IMR-90 (cell line): ENCODE measurements around the gene CAMK2B. TPM values are rescaled to one million over a fixed set of nuclear protein-coding genes. Genes with fewer than 3 reads are reported as not detected.

ENCODE experiments used
- ATAC-seq: fragments of 200-7000 bp; cut with Tn5 transposase; 2 replicates; pipeline ENCODE4 v1.9.1; 2020; ENCODE audit warnings: low read depth, mild to moderate bottlenecking, moderate library complexity
- BruUV-seq: library from RNA; stranded (reverse); fragments of 400-500 nt; replicated peaks from 2 replicates; lab custom pipeline; 2021; lab: Mats Ljungman, UMichigan
- CTCF ChIA-PET: fragments of 300-600 bp; formaldehyde crosslinking; extraction: SDS; loops from one replicate; lab custom pipeline; 2021; ENCODE audit warnings: antibody characterized with exemption; lab: Yijun Ruan, JAX
- POLR2A ChIA-PET: fragments of 300-600 bp; sonication (Branson Sonifier 250); formaldehyde crosslinking; loops from one replicate; lab custom pipeline; 2022; ENCODE audit warnings: antibody characterized with exemption; ENCODE audit not compliant: unreplicated experiment; lab: Charles Lee
- DNase-seq: peaks from one replicate; pipeline ENCODE4 v3.0.0; 2013
- H2AFZ ChIP-seq: replicated peaks from 2 replicates; pipeline ENCODE3; 2013; ENCODE audit warnings: low read length, mild to moderate bottlenecking; ENCODE audit not compliant: poor library complexity
- H2AK5ac ChIP-seq: 2 replicates; pipeline ENCODE4 v1.6.1; 2013; ENCODE audit warnings: low read depth, low read length, inconsistent platforms
- H2AK9ac ChIP-seq: replicated peaks from 2 replicates; pipeline ENCODE3; 2013; ENCODE audit warnings: mild to moderate bottlenecking, low read depth, low read length, moderate library complexity; ENCODE audit not compliant: poor library complexity
- H2BK120ac ChIP-seq: 2 replicates; pipeline ENCODE4 v1.6.1; 2013; ENCODE audit warnings: low read depth, low read length, inconsistent platforms
- H2BK15ac ChIP-seq: 3 replicates; pipeline ENCODE4 v1.6.1; 2013; ENCODE audit warnings: low read depth, low read length, inconsistent platforms
- H2BK20ac ChIP-seq: 2 replicates; pipeline ENCODE4 v1.6.1; 2013; ENCODE audit warnings: low read depth, mild to moderate bottlenecking, inconsistent platforms, low read length, moderate library complexity
- H2BK5ac ChIP-seq: 2 replicates; pipeline ENCODE4 v1.6.1; 2013; ENCODE audit warnings: mild to moderate bottlenecking, low read depth, low read length, inconsistent platforms; ENCODE audit not compliant: poor library complexity, severe bottlenecking
- H3K14ac ChIP-seq: replicated peaks from 2 replicates; pipeline ENCODE4 v1.6.1; 2013; ENCODE audit warnings: low read depth, low read length, inconsistent platforms
- H3K18ac ChIP-seq: 2 replicates; pipeline ENCODE4 v1.6.1; 2013; ENCODE audit warnings: low read depth, low read length, control low read depth
- H3K23ac ChIP-seq: 2 replicates; pipeline ENCODE4 v1.6.1; 2013; ENCODE audit warnings: low read depth, low read length, inconsistent platforms
- H3K27ac ChIP-seq: 2 replicates; pipeline ENCODE4 v1.5.1; 2013; ENCODE audit warnings: mild to moderate bottlenecking, control low read depth, low read length; ENCODE audit not compliant: insufficient read depth
- H3K27me3 ChIP-seq: 2 replicates; pipeline ENCODE4 v1.6.1; 2013; ENCODE audit warnings: low read length; ENCODE audit not compliant: control insufficient read depth, insufficient read depth
- H3K36me3 ChIP-seq: 2 replicates; pipeline ENCODE4 v1.6.1; 2013; ENCODE audit warnings: low read length, mixed read lengths; ENCODE audit not compliant: control insufficient read depth, insufficient read depth
- H3K4ac ChIP-seq: 2 replicates; pipeline ENCODE4 v1.6.1; 2013; ENCODE audit warnings: low read depth, low read length, inconsistent platforms
- H3K4me1 ChIP-seq: 2 replicates; pipeline ENCODE4 v1.6.1; 2013; ENCODE audit warnings: low read length, mixed read lengths; ENCODE audit not compliant: control insufficient read depth, insufficient read depth
- H3K4me2 ChIP-seq: 2 replicates; pipeline ENCODE4 v1.6.1; 2013; ENCODE audit warnings: low read depth, mild to moderate bottlenecking, control low read depth, low read length, moderate library complexity
- H3K4me3 ChIP-seq: 2 replicates; pipeline ENCODE4 v1.5.1; 2013; ENCODE audit warnings: low read depth, mild to moderate bottlenecking, control low read depth, low read length, moderate library complexity; ENCODE audit not compliant: insufficient read depth
- H3K56ac ChIP-seq: 2 replicates; pipeline ENCODE4 v1.6.1; 2013; ENCODE audit warnings: low read length, inconsistent platforms; ENCODE audit not compliant: insufficient read depth; ENCODE audit errors: extremely low read depth
- H3K79me1 ChIP-seq, 2 experiments: 2 replicates each; pipeline ENCODE4 v1.6.1; 2013; ENCODE audit warnings: low read length in 2 of 2, inconsistent platforms in 1 of 2, low read depth in 1 of 2
- H3K9ac ChIP-seq: 2 replicates; pipeline ENCODE4 v1.6.1; 2013; ENCODE audit warnings: low read depth, low read length, control low read depth
- H3K9me1 ChIP-seq: 2 replicates; pipeline ENCODE4 v1.6.1; 2013; ENCODE audit warnings: low read length, inconsistent platforms; ENCODE audit not compliant: insufficient read depth
- H3K9me3 ChIP-seq: 2 replicates; pipeline ENCODE4 v1.6.1; 2013; ENCODE audit warnings: low read length; ENCODE audit not compliant: control insufficient read depth, insufficient read depth
- H4K20me1 ChIP-seq: 2 replicates; pipeline ENCODE4 v1.6.1; 2013; ENCODE audit warnings: low read length, inconsistent platforms; ENCODE audit not compliant: insufficient read depth
- H4K5ac ChIP-seq: 2 replicates; pipeline ENCODE4 v1.6.1; 2013; ENCODE audit warnings: mild to moderate bottlenecking, low read depth, low read length, control low read depth
- H4K8ac ChIP-seq, 2 experiments: 2 replicates each; pipeline ENCODE4 v1.6.1; 2013; ENCODE audit warnings: low read depth in 2 of 2, low read length in 2 of 2, control low read depth in 1 of 2, inconsistent platforms in 1 of 2
- H4K91ac ChIP-seq: 2 replicates; pipeline ENCODE4 v1.6.1; 2013; ENCODE audit warnings: low read depth, low read length, inconsistent platforms; ENCODE audit not compliant: insufficient read depth
- BHLHE40 ChIP-seq: fragments of 150-350 bp; IDR thresholded peaks from 2 replicates; pipeline ENCODE4 v1.6.1; 2016; ENCODE audit warnings: mild to moderate bottlenecking, low read depth, low read length
- CEBPB ChIP-seq: IDR thresholded peaks from 2 replicates; pipeline ENCODE4 v1.6.1; 2012; ENCODE audit warnings: low read depth, low read length, improper control_type of control experiment
- CHD1 ChIP-seq: IDR thresholded peaks from 2 replicates; pipeline ENCODE4 v1.6.1; 2012; ENCODE audit warnings: low read depth, low read length, improper control_type of control experiment
- CTCF ChIP-seq: conservative IDR thresholded peaks from 2 replicates; pipeline ENCODE4 v1.5.1; 2012; ENCODE audit warnings: mild to moderate bottlenecking, low read depth, low read length, improper control_type of control experiment
- FOS ChIP-seq: fragments of 150-350 bp; IDR thresholded peaks from 2 replicates; pipeline ENCODE4 v1.6.1; 2016; ENCODE audit warnings: low read depth, low read length
- MAFK ChIP-seq: IDR thresholded peaks from 2 replicates; pipeline ENCODE4 v1.6.1; 2012; ENCODE audit warnings: low read depth, low read length, improper control_type of control experiment
- MAZ ChIP-seq: IDR thresholded peaks from 2 replicates; pipeline ENCODE4 v1.6.1; 2012; ENCODE audit warnings: low read depth, mild to moderate bottlenecking, low read length, improper control_type of control experiment, moderate library complexity, borderline replicate concordance
- MXI1 ChIP-seq: IDR thresholded peaks from 2 replicates; pipeline ENCODE4 v1.6.1; 2012; ENCODE audit warnings: low read depth, mild to moderate bottlenecking, low read length, moderate library complexity, borderline replicate concordance
- NFE2L2 ChIP-seq: fragments of 150-350 bp; IDR thresholded peaks from 2 replicates; pipeline ENCODE4 v1.6.1; 2016; ENCODE audit warnings: low read depth, mild to moderate bottlenecking, low read length
- POLR2A ChIP-seq: IDR thresholded peaks from 2 replicates; pipeline ENCODE4 v1.6.1; 2012; ENCODE audit warnings: mild to moderate bottlenecking, low read depth, low read length
- RAD21 ChIP-seq: IDR thresholded peaks from 2 replicates; pipeline ENCODE4 v1.6.1; 2012; ENCODE audit warnings: low read length, improper control_type of control experiment
- RCOR1 ChIP-seq: IDR thresholded peaks from 2 replicates; pipeline ENCODE4 v1.6.1; 2012; ENCODE audit warnings: mild to moderate bottlenecking, low read length, improper control_type of control experiment; ENCODE audit not compliant: insufficient replicate concordance
- RFX5 ChIP-seq: IDR thresholded peaks from 2 replicates; pipeline ENCODE4 v1.8.0; 2012; ENCODE audit warnings: low read depth, mild to moderate bottlenecking, low read length, moderate library complexity
- USF2 ChIP-seq: fragments of 150-350 bp; IDR thresholded peaks from 2 replicates; pipeline ENCODE4 v1.6.1; 2017; ENCODE audit warnings: mild to moderate bottlenecking, antibody characterized with exemption, low read length, low read depth
- WGBS, 2 experiments: methylation state at CpG; one replicate each; pipeline versions ENCODE4 v1.1.5 to v1.1.7; 2013; ENCODE audit warnings: missing lambda C conversion rate in 2 of 2; ENCODE audit not compliant: insufficient read length in 1 of 2; ENCODE audit errors: extremely low coverage in 2 of 2; 5-methylcytosine and 5-hydroxymethylcytosine counted together
- dilution Hi-C: fragments of 300-500 bp; cut with HindIII; formaldehyde crosslinking; loops from one replicate; pipeline ENCODE4 v1.14.3; 2018; ENCODE audit warnings: low sequenced_read_pairs; ENCODE audit not compliant: unreplicated experiment
- in situ Hi-C: fragments of 300-500 bp; cut with MboI; formaldehyde crosslinking; loops from 3 replicates; pipeline ENCODE4 v1.14.3; 2019; ENCODE audit warnings: low sequenced_read_pairs, inconsistent platforms, mixed read lengths
- intact Hi-C: fragments of 100-400 bp; cut with micrococcal nuclease; formaldehyde crosslinking; loops from 2 replicates; pipeline ENCODE4 v1.10.0; 2022
- polyA plus RNA-seq, 3 experiments: library from polyadenylated mRNA; depleted of rRNA; stranded (reverse); fragments of >200 nt; gene quantifications; 2 replicates each; pipeline ENCODE4 v1.2.3, GENCODE V29; 2012; ENCODE audit warnings: low replicate concordance in 1 of 3
- total RNA-seq: library from RNA; depleted of rRNA; stranded (reverse); fragments of >200 nt; gene quantifications from 2 replicates; pipeline ENCODE4 v1.2.3, GENCODE V29; 2012
- TF ChIP-seq, protein P1 (sequence below): fragments of 150-350 bp; IDR thresholded peaks from 2 replicates; pipeline ENCODE4 v1.6.1; 2016; ENCODE audit warnings: low read depth, mild to moderate bottlenecking, low read length, moderate library complexity, borderline replicate concordance

The CAMK2B gene
- total and polyA plus RNA-seq, 2 of the 4 experiments (the other 2 are of a cell fraction) = 0.18 to 0.36 TPM

- ATAC-seq (no peak), DNase-seq (no peak)
- Histone ChIP-seq H3K4me1 (no peaks in the 10 kb centered on the region; the same call in 1 of the 2 replicates), H4K8ac (no peak overlapping the region), H3K23ac (no peak overlapping the region), H2BK120ac (no peak overlapping the region), H3K27ac (no peak overlapping the region), H3K4me3 (no peak overlapping the region), H3K9me3 (no peaks in the 10 kb centered on the region), H3K18ac (no peak overlapping the region), H3K4ac (no peak overlapping the region), H3K9ac (no peak overlapping the region), H4K91ac (no peak overlapping the region), H3K27me3 (peaks cover 15% of the 10 kb centered on the region), H4K20me1 (no peaks in the 10 kb centered on the region), H3K9me1 (no peaks in the 10 kb centered on the region), H2AK5ac (no peak overlapping the region), H2BK20ac (no peak overlapping the region), H2BK5ac (no peak overlapping the region), H2AK9ac (no peak overlapping the region), H3K36me3 (no peaks in the 10 kb centered on the region), H2BK15ac (no peak overlapping the region), H3K79me1 (no peaks in the 10 kb centered on the region; a peak in 1 of 4 replicates), H4K5ac (no peak overlapping the region), H2AFZ (no peak overlapping the region), H3K56ac (no peak overlapping the region), H3K14ac (no peak overlapping the region), H3K4me2 (no peak overlapping the region)
- ChIA-PET CTCF (no interaction called here), POLR2A (no interaction called here)
- in situ Hi-C loops (loop anchor here (10.0 kb wide), 1 partner anchor 65 kb away; the partner anchor contains the start of gene POLD2), dilution Hi-C loops (no loop called here), intact Hi-C loops (no loop called here)
- BruUV-seq = no TSS peak
- 93% methylated on average over 3 of the region's 14 CpGs; no CpG with 5 or more reads in 1 of the 2 experiments for WGBS, 2 experiments
- no peak for TF ChIP-seq RAD21
- no peak for TF ChIP-seq MAFK
- TF ChIP-seq MAZ = no peak
- TF ChIP-seq CTCF = no peak
- no peak for TF ChIP-seq FOS
- no peak for TF ChIP-seq BHLHE40
- TF ChIP-seq USF2 = no peak
- no peak for TF ChIP-seq POLR2A
- no peak for TF ChIP-seq CHD1
- TF ChIP-seq RFX5 = no peak
- TF ChIP-seq, protein P1, sequence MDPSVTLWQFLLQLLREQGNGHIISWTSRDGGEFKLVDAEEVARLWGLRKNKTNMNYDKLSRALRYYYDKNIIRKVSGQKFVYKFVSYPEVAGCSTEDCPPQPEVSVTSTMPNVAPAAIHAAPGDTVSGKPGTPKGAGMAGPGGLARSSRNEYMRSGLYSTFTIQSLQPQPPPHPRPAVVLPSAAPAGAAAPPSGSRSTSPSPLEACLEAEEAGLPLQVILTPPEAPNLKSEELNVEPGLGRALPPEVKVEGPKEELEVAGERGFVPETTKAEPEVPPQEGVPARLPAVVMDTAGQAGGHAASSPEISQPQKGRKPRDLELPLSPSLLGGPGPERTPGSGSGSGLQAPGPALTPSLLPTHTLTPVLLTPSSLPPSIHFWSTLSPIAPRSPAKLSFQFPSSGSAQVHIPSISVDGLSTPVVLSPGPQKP = no peak
- TF ChIP-seq MXI1 = no peak
- no peak for TF ChIP-seq RCOR1
- TF ChIP-seq NFE2L2 = no peak
- TF ChIP-seq CEBPB = no peak
Measured at GRCh38 chr7:44189993-44190872, 135.2 kb downstream of the CAMK2B start.
